Measurements from ENCODE around the gene TXNIP.
A peak's percentile ranks its signal among the peaks of the same experiment; 100 is the strongest.

Gene TXNIP

GRCh38 chr1:146032631-146033219, 36.3 kb upstream of the TXNIP start:
- ATAC-seq: peak; percentile 12
- TF ChIP-seq TCF4 (CRISPR knock-in tag; IDR thresholded peaks at IDR 0.05; ENCODE audit: borderline replicate concordance): no peak
- no peak for TF ChIP-seq ARNTL (CRISPR knock-in tag; IDR thresholded peaks at IDR 0.05; ENCODE audit: borderline replicate concordance, low read depth)
- TF ChIP-seq ZNF70 (CRISPR knock-in tag; IDR thresholded peaks at IDR 0.05): no peak
- TF ChIP-seq TOX (CRISPR knock-in tag; IDR thresholded peaks at IDR 0.05; ENCODE audit: borderline replicate concordance): no peak
- TF ChIP-seq ZNF565 (CRISPR knock-in tag; conservative IDR thresholded peaks at IDR 0.05; ENCODE audit: low read depth): no peak
- no peak for TF ChIP-seq ISL1 (CRISPR knock-in tag; IDR thresholded peaks at IDR 0.05)
- no peak for TF ChIP-seq TSHZ2 (CRISPR knock-in tag; IDR thresholded peaks at IDR 0.05)
- TF ChIP-seq PATZ1 (CRISPR knock-in tag; IDR thresholded peaks at IDR 0.05; ENCODE audit: borderline replicate concordance): no peak
- no peak for TF ChIP-seq SNAI2 (CRISPR knock-in tag; IDR thresholded peaks at IDR 0.05)
- no peak for TF ChIP-seq OSR1 (CRISPR knock-in tag; IDR thresholded peaks at IDR 0.05)
- TF ChIP-seq ZC3H10 (CRISPR knock-in tag; IDR thresholded peaks at IDR 0.05): no peak
- TF ChIP-seq PPARA (CRISPR knock-in tag; IDR thresholded peaks at IDR 0.05; ENCODE audit: borderline replicate concordance): no peak

GRCh38 chr1:146031476-146031875, 35.1 kb upstream of the TXNIP start:
- TF ChIP-seq CREB5 (CRISPR knock-in tag; IDR thresholded peaks at IDR 0.05; ENCODE audit: low read depth) (no peak), ZFP3 (CRISPR knock-in tag; IDR thresholded peaks at IDR 0.05) (no peak), PPARA (CRISPR knock-in tag; IDR thresholded peaks at IDR 0.05; ENCODE audit: borderline replicate concordance) (no peak), ZNF8 (CRISPR knock-in tag; IDR thresholded peaks at IDR 0.05) (no peak), GLIS3 (CRISPR knock-in tag; IDR thresholded peaks at IDR 0.05) (no peak), BACH2 (CRISPR knock-in tag; IDR thresholded peaks at IDR 0.05; ENCODE audit: borderline replicate concordance) (no peak), TCF4 (CRISPR knock-in tag; IDR thresholded peaks at IDR 0.05; ENCODE audit: borderline replicate concordance) (no peak), ZNF565 (CRISPR knock-in tag; conservative IDR thresholded peaks at IDR 0.05; ENCODE audit: low read depth) (no peak), SNAI2 (CRISPR knock-in tag; IDR thresholded peaks at IDR 0.05) (no peak), OSR1 (CRISPR knock-in tag; IDR thresholded peaks at IDR 0.05) (no peak), ARNTL (CRISPR knock-in tag; IDR thresholded peaks at IDR 0.05; ENCODE audit: borderline replicate concordance, low read depth) (no peak), TSHZ2 (CRISPR knock-in tag; IDR thresholded peaks at IDR 0.05) (no peak), RARB (CRISPR knock-in tag; IDR thresholded peaks at IDR 0.05) (no peak), CSDC2 (CRISPR knock-in tag; IDR thresholded peaks at IDR 0.05) (no peak), ZFP30 (CRISPR knock-in tag; IDR thresholded peaks at IDR 0.05) (no peak), POU6F1 (CRISPR knock-in tag; IDR thresholded peaks at IDR 0.05; ENCODE audit: borderline replicate concordance, low read depth) (no peak), PATZ1 (CRISPR knock-in tag; IDR thresholded peaks at IDR 0.05; ENCODE audit: borderline replicate concordance) (no peak), CSRNP3 (CRISPR knock-in tag; IDR thresholded peaks at IDR 0.05) (no peak), ZC3H10 (CRISPR knock-in tag; IDR thresholded peaks at IDR 0.05) (no peak)

More at GRCh38 chr1:146031476-146031875, 35.1 kb upstream of the TXNIP start:
- ATAC-seq: no peak

Measured in SK-N-SH treated with all-trans-retinoic acid at 6 μM for 48 hours (cell line).